Measurements from ENCODE around the gene NKX1-1. TPM values are rescaled to one million over a fixed set of nuclear protein-coding genes. Genes with fewer than 3 reads are reported as not detected.
"Not testable (repeated sequence)": the region's sequence is repeated elsewhere in the genome, so short reads cannot be mapped to it uniquely, and the experiment has no call there.

Gene NKX1-1
- total and polyA plus RNA-seq, 9 donors = not detected

DNA sequence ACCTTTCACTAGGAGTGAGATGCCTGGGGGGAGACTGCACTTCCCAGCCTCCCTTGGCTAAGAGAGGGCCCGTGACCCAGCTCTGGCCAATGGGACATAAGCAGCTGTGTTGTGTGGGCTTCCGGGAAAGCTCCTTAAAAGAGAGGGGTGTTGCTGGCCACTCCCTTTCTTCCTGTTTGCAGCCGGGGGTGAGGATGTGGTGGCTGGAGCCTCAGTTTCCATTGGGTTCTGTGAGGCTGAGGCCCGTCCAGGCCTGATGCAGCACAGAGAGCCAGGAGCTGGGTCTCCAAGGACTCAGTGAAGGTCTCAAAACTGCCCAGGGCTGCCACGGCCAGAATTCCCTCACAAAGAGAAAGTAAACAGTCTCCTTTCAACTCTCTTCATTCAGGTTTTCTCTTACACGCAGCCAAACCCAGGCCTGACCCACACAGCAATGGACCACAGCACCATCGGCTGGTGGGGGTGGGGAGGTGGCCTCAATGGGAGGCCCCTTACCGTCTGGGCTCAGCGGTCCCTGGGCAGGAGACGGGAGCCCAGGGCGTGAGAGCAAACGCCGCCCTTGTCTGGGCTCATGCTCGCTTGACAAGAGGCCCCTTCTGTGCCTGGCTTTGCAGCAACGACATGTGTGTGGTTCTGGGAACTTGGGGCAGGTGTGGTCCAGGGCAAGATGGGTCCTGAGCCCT lies 6.6 kb downstream of the NKX1-1 start:
- no peaks in the 10 kb centered on the region for H3K4me1 ChIP-seq (ENCODE audit: control insufficient read depth, insufficient read depth, low read length)
- H3K27me3 ChIP-seq (ENCODE audit: control insufficient read depth, insufficient read depth, low read length) = peaks cover 51% of the 10 kb centered on the region
- no peak for DNase-seq
- peaks cover 22% of the 10 kb centered on the region for H3K9me3 ChIP-seq (replicated peaks; ENCODE audit: control insufficient read depth, low read depth, low read length)
- 73% methylated on average over 11 of the region's 15 CpGs for WGBS (ENCODE audit: insufficient coverage)
- no peak overlapping the region for H3K27ac ChIP-seq (ENCODE audit: low read length)
- H3K36me3 ChIP-seq (ENCODE audit: control insufficient read depth, insufficient read depth, low read length) = no peaks in the 10 kb centered on the region
- no peak overlapping the region for H3K4me3 ChIP-seq (ENCODE audit: low read length)

DNA sequence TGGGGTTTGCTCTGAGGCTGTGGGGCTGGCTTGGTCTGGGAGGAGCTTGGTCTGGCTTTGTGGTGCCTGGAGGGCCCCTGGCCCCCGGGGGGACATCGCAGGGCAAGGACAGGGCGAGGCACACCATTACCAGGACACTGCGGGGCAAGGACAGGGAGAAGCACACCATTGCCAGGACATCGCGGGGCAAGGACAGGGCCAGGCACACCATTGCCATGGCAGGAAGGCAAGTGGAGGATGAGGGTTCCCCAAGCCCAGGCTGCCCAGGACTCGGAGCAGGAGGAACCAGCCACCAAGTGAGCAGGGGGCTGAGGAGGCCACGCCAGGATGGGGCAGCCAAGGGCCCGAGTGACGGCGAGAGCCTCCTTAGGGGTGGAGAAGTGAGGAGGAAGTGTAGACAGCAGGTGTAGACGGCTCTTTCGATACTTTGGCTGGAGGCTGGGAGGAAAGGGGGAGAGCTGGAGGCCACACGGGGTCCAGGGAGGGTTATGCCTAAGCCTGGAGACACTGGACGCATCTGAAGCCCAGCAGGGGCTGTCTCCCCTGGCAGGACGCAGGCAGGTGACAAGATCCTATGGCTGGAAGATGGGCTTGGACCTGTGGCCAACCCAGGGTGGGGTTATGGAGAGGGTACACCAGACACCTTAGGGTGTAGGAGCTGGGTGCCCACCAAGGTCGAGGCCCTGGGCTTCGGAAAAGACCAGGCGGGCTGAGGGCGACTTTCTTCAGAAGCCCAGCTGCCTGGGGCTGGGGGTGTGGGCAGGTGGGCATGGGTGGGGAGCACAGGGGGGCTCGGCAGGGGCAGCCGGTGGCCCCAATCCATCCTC lies 7.3 kb downstream of the NKX1-1 start:
- DNase-seq = no peak
- Histone ChIP-seq H3K4me1 (ENCODE audit: control insufficient read depth, insufficient read depth, low read length) (no peaks in the 10 kb centered on the region), H3K9me3 (replicated peaks; ENCODE audit: control insufficient read depth, low read depth, low read length) (peaks cover 24% of the 10 kb centered on the region), H3K4me3 (ENCODE audit: low read length) (no peak overlapping the region), H3K36me3 (ENCODE audit: control insufficient read depth, insufficient read depth, low read length) (peaks cover 2% of the 10 kb centered on the region), H3K27me3 (ENCODE audit: control insufficient read depth, insufficient read depth, low read length) (peaks cover 44% of the 10 kb centered on the region), H3K27ac (ENCODE audit: low read length) (no peak overlapping the region)
- WGBS (ENCODE audit: insufficient coverage) = 89% methylated on average over 18 of the region's 22 CpGs

DNA sequence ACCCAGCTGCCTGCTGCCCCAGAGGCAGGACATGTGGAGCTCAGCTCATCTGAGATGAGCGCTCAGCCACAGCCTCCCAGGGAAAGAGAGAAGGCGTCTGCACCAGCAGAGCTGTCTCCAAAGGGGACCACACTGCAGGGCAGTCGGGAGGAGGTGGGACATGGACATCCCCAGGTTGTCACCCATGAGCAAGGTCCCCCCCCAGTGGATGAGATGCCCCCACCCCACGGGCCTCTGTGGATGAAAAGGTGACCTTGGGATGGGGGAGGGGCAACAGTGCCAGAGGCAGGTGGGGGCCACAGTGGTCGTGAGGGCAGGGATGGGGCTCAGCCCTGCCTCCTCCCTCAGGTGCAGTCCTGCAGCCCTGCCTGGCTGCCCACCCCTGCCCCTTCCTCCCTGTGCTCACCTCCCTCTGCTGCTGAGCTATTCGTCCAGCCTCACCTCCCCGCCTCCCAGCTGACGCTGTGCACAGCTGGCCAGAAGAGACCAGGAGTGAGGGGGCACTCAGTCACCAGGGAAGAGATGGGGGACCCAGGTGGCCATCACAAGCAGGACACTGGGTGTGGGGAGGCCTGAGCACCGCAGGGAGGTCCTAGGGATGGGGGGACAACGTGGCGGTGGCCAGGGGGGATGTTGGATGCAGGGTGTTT lies 9.3 kb downstream of the NKX1-1 start:
- Histone ChIP-seq H3K27me3 (ENCODE audit: control insufficient read depth, insufficient read depth, low read length) (peaks cover 27% of the 10 kb centered on the region), H3K4me3 (ENCODE audit: low read length) (no peak overlapping the region), H3K9me3 (replicated peaks; ENCODE audit: control insufficient read depth, low read depth, low read length) (peaks cover 37% of the 10 kb centered on the region), H3K4me1 (ENCODE audit: control insufficient read depth, insufficient read depth, low read length) (no peaks in the 10 kb centered on the region), H3K27ac (ENCODE audit: low read length) (no peak overlapping the region), H3K36me3 (ENCODE audit: control insufficient read depth, insufficient read depth, low read length) (peaks cover 5% of the 10 kb centered on the region)
- no peak for DNase-seq
- 97% methylated on average over 7 of the region's 11 CpGs for WGBS (ENCODE audit: insufficient coverage)

GRCh38 chr4:1395941-1396805 lies 10.1 kb downstream of the NKX1-1 start:
- H3K27me3 ChIP-seq (ENCODE audit: control insufficient read depth, insufficient read depth, low read length) = peaks cover 20% of the 10 kb centered on the region
- H3K36me3 ChIP-seq (ENCODE audit: control insufficient read depth, insufficient read depth, low read length) = peaks cover 5% of the 10 kb centered on the region
- no peak for DNase-seq
- WGBS (ENCODE audit: insufficient coverage) = 89% methylated on average over 6 of the region's 13 CpGs
- H3K27ac ChIP-seq (ENCODE audit: low read length) = no peak overlapping the region
- H3K4me3 ChIP-seq (ENCODE audit: low read length) = no peak overlapping the region
- no peaks in the 10 kb centered on the region for H3K4me1 ChIP-seq (ENCODE audit: control insufficient read depth, insufficient read depth, low read length)
- H3K9me3 ChIP-seq (replicated peaks; ENCODE audit: control insufficient read depth, low read depth, low read length) = peaks cover 38% of the 10 kb centered on the region

DNA sequence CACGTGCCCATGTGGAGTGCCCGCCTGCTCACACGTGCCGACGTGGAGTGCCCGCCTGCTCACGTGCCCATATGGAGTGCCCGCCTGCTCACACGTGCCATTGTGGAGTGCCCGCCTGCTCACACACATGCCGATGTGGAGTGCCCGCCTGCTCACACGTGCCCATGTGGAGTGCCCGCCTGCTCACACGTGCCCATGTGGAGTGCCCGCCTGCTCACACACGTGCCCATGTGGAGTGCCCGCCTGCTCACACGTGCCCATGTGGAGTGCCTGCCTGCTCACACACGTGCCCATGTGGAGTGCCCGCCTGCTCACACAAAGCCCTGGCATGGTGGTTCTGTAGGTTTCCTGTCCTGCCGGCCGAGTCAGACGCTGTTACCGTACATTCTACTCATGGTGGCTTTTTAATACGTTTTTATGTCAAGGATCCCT lies 10.8 kb downstream of the NKX1-1 start:
- not testable (repeated sequence) for H3K27ac ChIP-seq (ENCODE audit: low read length); DNase-seq; H3K4me1 ChIP-seq (ENCODE audit: control insufficient read depth, insufficient read depth, low read length); H3K36me3 ChIP-seq (ENCODE audit: control insufficient read depth, insufficient read depth, low read length); H3K4me3 ChIP-seq (ENCODE audit: low read length)
- Histone ChIP-seq H3K9me3 (replicated peaks; ENCODE audit: control insufficient read depth, low read depth, low read length) (peaks cover 40% of the 10 kb centered on the region), H3K27me3 (ENCODE audit: control insufficient read depth, insufficient read depth, low read length) (peaks cover 12% of the 10 kb centered on the region)
- 98% methylated on average over 26 of the region's 26 CpGs for WGBS (ENCODE audit: insufficient coverage)

- DNase-seq; H3K4me1 ChIP-seq (ENCODE audit: control insufficient read depth, insufficient read depth, low read length); H3K36me3 ChIP-seq (ENCODE audit: control insufficient read depth, insufficient read depth, low read length); H3K27me3 ChIP-seq (ENCODE audit: control insufficient read depth, insufficient read depth, low read length); H3K4me3 ChIP-seq (ENCODE audit: low read length); H3K27ac ChIP-seq (ENCODE audit: low read length): not testable (repeated sequence)
- peaks cover 40% of the 10 kb centered on the region for H3K9me3 ChIP-seq (replicated peaks; ENCODE audit: control insufficient read depth, low read depth, low read length)
- 95% methylated on average over 55 of the region's 63 CpGs for WGBS (ENCODE audit: insufficient coverage)
These were observed 11.5 kb downstream of the NKX1-1 start for GRCh38 chr4:1394554-1395388.

DNA sequence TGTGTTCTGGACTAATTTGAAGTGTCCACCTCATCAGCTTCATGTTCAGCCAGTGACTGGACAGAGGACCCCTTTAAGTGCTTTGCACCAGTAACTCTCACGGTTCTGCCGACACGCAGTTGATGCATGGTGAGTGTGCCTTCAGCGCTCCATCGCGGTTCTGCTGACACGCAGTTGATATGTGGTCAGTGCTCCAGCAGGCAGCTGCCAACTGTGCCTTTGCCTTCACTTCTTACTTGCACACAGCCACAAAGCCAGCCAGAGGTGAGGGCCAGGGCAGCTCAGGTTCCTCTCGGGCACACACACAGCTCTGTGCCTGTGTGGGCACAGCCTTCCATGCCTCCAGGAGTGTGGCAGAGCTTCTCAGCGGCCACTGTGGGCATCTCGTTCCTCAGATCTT lies 12.4 kb downstream of the NKX1-1 start:
- Histone ChIP-seq H3K4me3 (ENCODE audit: low read length) (no peak overlapping the region), H3K9me3 (replicated peaks; ENCODE audit: control insufficient read depth, low read depth, low read length) (peaks cover 40% of the 10 kb centered on the region), H3K27me3 (ENCODE audit: control insufficient read depth, insufficient read depth, low read length) (peaks cover under 1% of the 10 kb centered on the region), H3K36me3 (ENCODE audit: control insufficient read depth, insufficient read depth, low read length) (peaks cover 5% of the 10 kb centered on the region), H3K4me1 (ENCODE audit: control insufficient read depth, insufficient read depth, low read length) (no peaks in the 10 kb centered on the region), H3K27ac (ENCODE audit: low read length) (no peak overlapping the region)
- 87% methylated on average over 8 of the region's 10 CpGs for WGBS (ENCODE audit: insufficient coverage)
- DNase-seq = no peak

GRCh38 chr4:1393363-1393762 lies 12.9 kb downstream of the NKX1-1 start:
- not testable (repeated sequence) for H3K27me3 ChIP-seq (ENCODE audit: control insufficient read depth, insufficient read depth, low read length); H3K27ac ChIP-seq (ENCODE audit: low read length); H3K4me1 ChIP-seq (ENCODE audit: control insufficient read depth, insufficient read depth, low read length); DNase-seq; H3K36me3 ChIP-seq (ENCODE audit: control insufficient read depth, insufficient read depth, low read length); H3K4me3 ChIP-seq (ENCODE audit: low read length)
- peaks cover 35% of the 10 kb centered on the region for H3K9me3 ChIP-seq (replicated peaks; ENCODE audit: control insufficient read depth, low read depth, low read length)
- 96% methylated on average over 3 of the region's 5 CpGs for WGBS (ENCODE audit: insufficient coverage)

Data from muscle of leg (tissue), 11 donors.